MM.1S (cell line): ENCODE results near the gene KIR2DL3.

Experiments used
- DNase-seq: peaks from one replicate; pipeline ENCODE4 v3.0.0-alpha.2; 2015
- H2AFZ ChIP-seq: fragments of 300-600 bp; sonication (generic); 2 replicates; pipeline ENCODE4 v1.6.0; 2016; ENCODE audit warnings: antibody characterized with exemption, low read length
- H3F3A ChIP-seq: fragments of 300-600 bp; sonication (generic); 2 replicates; pipeline ENCODE4 v1.6.1; 2016; ENCODE audit warnings: mild to moderate bottlenecking, antibody characterized with exemption, low read length, moderate library complexity, mixed read lengths; ENCODE audit not compliant: insufficient read depth
- H3K27ac ChIP-seq: fragments of 300-600 bp; sonication (generic); 2 replicates; pipeline ENCODE4 v1.5.1; 2016; ENCODE audit warnings: mild to moderate bottlenecking, low read length
- H3K27me3 ChIP-seq: fragments of 300-600 bp; sonication (generic); replicated peaks from 2 replicates; pipeline ENCODE4 v1.6.0; 2016; ENCODE audit warnings: low read length; ENCODE audit not compliant: insufficient read depth
- H3K36me3 ChIP-seq: fragments of 300-600 bp; sonication (generic); replicated peaks from 2 replicates; pipeline ENCODE4 v1.6.1; 2016; ENCODE audit warnings: mild to moderate bottlenecking, low read length, mixed read lengths; ENCODE audit not compliant: insufficient read depth
- H3K4me1 ChIP-seq: fragments of 300-600 bp; sonication (generic); 2 replicates; pipeline ENCODE4 v1.6.1; 2016; ENCODE audit warnings: low read length, mixed read lengths
- H3K4me2 ChIP-seq: fragments of 300-600 bp; sonication (generic); 2 replicates; pipeline ENCODE4 v1.6.0; 2016; ENCODE audit warnings: low read depth, low read length
- H3K4me3 ChIP-seq: fragments of 300-600 bp; sonication (generic); 2 replicates; pipeline ENCODE4 v1.5.1; 2016; ENCODE audit warnings: low read length, mixed read lengths
- H3K79me2 ChIP-seq: fragments of 300-600 bp; sonication (generic); 2 replicates; pipeline ENCODE4 v1.6.1; 2016; ENCODE audit warnings: mixed run types, low read length, mixed read lengths
- H3K9ac ChIP-seq: fragments of 300-600 bp; sonication (generic); 2 replicates; pipeline ENCODE4 v1.6.1; 2016; ENCODE audit warnings: low read length, mixed read lengths
- H3K9me2 ChIP-seq: fragments of 300-600 bp; sonication (generic); replicated peaks from 2 replicates; pipeline ENCODE4 v1.6.1; 2016; ENCODE audit warnings: mild to moderate bottlenecking, low read length, mixed read lengths; ENCODE audit not compliant: insufficient read depth
- H3K9me3 ChIP-seq: fragments of 300-600 bp; sonication (generic); replicated peaks from 2 replicates; pipeline ENCODE4 v1.6.1; 2016; ENCODE audit warnings: mild to moderate bottlenecking, low read length, mixed read lengths; ENCODE audit not compliant: insufficient read depth
- H4K20me1 ChIP-seq: fragments of 300-600 bp; sonication (generic); 2 replicates; pipeline ENCODE4 v1.6.1; 2016; ENCODE audit warnings: mild to moderate bottlenecking, low read length, moderate library complexity, mixed read lengths; ENCODE audit not compliant: insufficient read depth
- EZH2 ChIP-seq: fragments of 300-600 bp; sonication (generic); optimal IDR thresholded peaks from 2 replicates; pipeline ENCODE3; 2017; ENCODE audit warnings: low read depth, mild to moderate bottlenecking, antibody characterized with exemption, low read length, mixed read lengths
- EZH2phosphoT487 ChIP-seq: fragments of 300-600 bp; sonication (generic); IDR thresholded peaks from 2 replicates; pipeline ENCODE4 v1.6.1; 2018; ENCODE audit warnings: antibody characterized with exemption, low read length
- TF ChIP-seq, protein P1 (sequence below): fragments of 300-600 bp; sonication (generic); IDR thresholded peaks from 2 replicates; pipeline ENCODE4 v1.5.1; 2016; ENCODE audit warnings: antibody characterized with exemption, low read length, mixed read lengths

Gene KIR2DL3

DNA sequence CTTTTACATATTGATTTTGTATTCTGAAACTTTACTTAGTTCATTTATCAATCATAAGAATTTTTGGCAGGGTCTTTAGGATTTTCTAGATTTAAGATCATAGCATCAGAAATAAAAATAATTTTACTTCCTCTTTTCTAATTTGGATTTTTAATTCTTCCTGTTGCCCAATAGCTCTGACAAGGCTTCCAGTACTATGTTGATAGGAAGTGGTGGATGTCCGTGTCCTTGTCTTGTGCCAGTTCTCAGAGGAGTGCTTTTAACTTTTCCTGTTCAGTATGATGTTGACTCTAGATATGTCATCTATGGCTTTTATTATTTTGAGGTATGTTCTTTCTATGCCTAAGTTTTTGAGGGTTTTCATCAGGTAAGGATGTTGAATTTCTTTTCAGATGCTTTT is 57.4 kb downstream of the KIR2DL3 start:
- DNase-seq, result no peak
- no peaks in the 10 kb centered on the region for H3K79me2 ChIP-seq
- H3K36me3 ChIP-seq, result no peaks in the 10 kb centered on the region
- no peak overlapping the region for H2AFZ ChIP-seq
- no peak for TF ChIP-seq EZH2phosphoT487
- TF ChIP-seq EZH2, result no peak
- TF ChIP-seq, protein P1, sequence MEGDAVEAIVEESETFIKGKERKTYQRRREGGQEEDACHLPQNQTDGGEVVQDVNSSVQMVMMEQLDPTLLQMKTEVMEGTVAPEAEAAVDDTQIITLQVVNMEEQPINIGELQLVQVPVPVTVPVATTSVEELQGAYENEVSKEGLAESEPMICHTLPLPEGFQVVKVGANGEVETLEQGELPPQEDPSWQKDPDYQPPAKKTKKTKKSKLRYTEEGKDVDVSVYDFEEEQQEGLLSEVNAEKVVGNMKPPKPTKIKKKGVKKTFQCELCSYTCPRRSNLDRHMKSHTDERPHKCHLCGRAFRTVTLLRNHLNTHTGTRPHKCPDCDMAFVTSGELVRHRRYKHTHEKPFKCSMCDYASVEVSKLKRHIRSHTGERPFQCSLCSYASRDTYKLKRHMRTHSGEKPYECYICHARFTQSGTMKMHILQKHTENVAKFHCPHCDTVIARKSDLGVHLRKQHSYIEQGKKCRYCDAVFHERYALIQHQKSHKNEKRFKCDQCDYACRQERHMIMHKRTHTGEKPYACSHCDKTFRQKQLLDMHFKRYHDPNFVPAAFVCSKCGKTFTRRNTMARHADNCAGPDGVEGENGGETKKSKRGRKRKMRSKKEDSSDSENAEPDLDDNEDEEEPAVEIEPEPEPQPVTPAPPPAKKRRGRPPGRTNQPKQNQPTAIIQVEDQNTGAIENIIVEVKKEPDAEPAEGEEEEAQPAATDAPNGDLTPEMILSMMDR, result no peak
- no peak overlapping the region for H3K9ac ChIP-seq
- H3K27me3 ChIP-seq, result peaks cover 10% of the 10 kb centered on the region; the same call in 1 of the 2 replicates
- no peak overlapping the region for H3K4me2 ChIP-seq
- H3K4me1 ChIP-seq, result 0 out of 2 replicates have a peak, but pooled peaks cover 3% of the 10 kb centered on the region
- no peak overlapping the region for H3K27ac ChIP-seq
- H3F3A ChIP-seq, result no peaks in the 10 kb centered on the region
- H4K20me1 ChIP-seq, result no peaks in the 10 kb centered on the region
- no peaks in the 10 kb centered on the region for H3K9me2 ChIP-seq
- H3K9me3 ChIP-seq, result no peaks in the 10 kb centered on the region
- no peak overlapping the region for H3K4me3 ChIP-seq
